Measurements from ENCODE around the gene PRSS23.

DNA sequence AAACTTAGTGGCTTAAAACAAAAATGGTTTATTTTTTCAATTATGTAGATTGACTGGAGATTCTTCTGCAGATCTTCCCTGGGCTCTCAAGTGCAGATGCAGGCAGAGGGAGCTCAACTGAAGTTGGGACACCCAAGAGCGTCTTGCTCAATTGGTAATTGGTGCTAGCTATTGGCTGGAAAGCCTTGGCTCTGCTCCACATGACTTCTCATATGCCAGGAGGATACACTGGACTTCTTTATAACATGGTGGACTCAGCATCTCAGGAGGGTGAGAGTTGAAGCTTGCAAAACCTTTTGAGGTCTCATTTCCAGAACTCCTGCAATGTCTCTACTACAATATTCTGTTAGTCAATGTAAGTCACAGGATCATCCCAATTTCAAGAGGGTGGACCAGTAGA lies 42.2 kb upstream of the PRSS23 start:
- TF ChIP-seq EP300 (conservative IDR thresholded peaks at IDR 0.05; ENCODE audit: poor library complexity, severe bottlenecking) = no peak
- TF ChIP-seq, protein P1, sequence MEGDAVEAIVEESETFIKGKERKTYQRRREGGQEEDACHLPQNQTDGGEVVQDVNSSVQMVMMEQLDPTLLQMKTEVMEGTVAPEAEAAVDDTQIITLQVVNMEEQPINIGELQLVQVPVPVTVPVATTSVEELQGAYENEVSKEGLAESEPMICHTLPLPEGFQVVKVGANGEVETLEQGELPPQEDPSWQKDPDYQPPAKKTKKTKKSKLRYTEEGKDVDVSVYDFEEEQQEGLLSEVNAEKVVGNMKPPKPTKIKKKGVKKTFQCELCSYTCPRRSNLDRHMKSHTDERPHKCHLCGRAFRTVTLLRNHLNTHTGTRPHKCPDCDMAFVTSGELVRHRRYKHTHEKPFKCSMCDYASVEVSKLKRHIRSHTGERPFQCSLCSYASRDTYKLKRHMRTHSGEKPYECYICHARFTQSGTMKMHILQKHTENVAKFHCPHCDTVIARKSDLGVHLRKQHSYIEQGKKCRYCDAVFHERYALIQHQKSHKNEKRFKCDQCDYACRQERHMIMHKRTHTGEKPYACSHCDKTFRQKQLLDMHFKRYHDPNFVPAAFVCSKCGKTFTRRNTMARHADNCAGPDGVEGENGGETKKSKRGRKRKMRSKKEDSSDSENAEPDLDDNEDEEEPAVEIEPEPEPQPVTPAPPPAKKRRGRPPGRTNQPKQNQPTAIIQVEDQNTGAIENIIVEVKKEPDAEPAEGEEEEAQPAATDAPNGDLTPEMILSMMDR (IDR thresholded peaks at IDR 0.05; ENCODE audit: poor library complexity, severe bottlenecking) = no peak
- no peak for TF ChIP-seq SMC3 (conservative IDR thresholded peaks at IDR 0.05; ENCODE audit: poor library complexity)
- no peak for TF ChIP-seq POLR2AphosphoS5 (IDR thresholded peaks at IDR 0.05)
- no peak for TF ChIP-seq EZH2 (IDR thresholded peaks at IDR 0.05; ENCODE audit: borderline replicate concordance, insufficient read depth, low read length, poor library complexity, severe bottlenecking)
- no peak for TF ChIP-seq TAF1 (IDR thresholded peaks at IDR 0.05; ENCODE audit: low read depth)
- TF ChIP-seq, protein P2, sequence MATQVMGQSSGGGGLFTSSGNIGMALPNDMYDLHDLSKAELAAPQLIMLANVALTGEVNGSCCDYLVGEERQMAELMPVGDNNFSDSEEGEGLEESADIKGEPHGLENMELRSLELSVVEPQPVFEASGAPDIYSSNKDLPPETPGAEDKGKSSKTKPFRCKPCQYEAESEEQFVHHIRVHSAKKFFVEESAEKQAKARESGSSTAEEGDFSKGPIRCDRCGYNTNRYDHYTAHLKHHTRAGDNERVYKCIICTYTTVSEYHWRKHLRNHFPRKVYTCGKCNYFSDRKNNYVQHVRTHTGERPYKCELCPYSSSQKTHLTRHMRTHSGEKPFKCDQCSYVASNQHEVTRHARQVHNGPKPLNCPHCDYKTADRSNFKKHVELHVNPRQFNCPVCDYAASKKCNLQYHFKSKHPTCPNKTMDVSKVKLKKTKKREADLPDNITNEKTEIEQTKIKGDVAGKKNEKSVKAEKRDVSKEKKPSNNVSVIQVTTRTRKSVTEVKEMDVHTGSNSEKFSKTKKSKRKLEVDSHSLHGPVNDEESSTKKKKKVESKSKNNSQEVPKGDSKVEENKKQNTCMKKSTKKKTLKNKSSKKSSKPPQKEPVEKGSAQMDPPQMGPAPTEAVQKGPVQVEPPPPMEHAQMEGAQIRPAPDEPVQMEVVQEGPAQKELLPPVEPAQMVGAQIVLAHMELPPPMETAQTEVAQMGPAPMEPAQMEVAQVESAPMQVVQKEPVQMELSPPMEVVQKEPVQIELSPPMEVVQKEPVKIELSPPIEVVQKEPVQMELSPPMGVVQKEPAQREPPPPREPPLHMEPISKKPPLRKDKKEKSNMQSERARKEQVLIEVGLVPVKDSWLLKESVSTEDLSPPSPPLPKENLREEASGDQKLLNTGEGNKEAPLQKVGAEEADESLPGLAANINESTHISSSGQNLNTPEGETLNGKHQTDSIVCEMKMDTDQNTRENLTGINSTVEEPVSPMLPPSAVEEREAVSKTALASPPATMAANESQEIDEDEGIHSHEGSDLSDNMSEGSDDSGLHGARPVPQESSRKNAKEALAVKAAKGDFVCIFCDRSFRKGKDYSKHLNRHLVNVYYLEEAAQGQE (IDR thresholded peaks at IDR 0.05; ENCODE audit: borderline replicate concordance) = no peak
- no peak for TF ChIP-seq RAD21 (conservative IDR thresholded peaks at IDR 0.05)
- no peak for TF ChIP-seq MXI1 (conservative IDR thresholded peaks at IDR 0.05; ENCODE audit: poor library complexity, severe bottlenecking)

Data from neural cell (in vitro differentiated cells).